HepG2 (cell line): ENCODE data around the gene LINC00237.

Source experiments
- BRD4 ChIP-seq: sonication (generic); formaldehyde crosslinking; IDR thresholded peaks from 2 replicates; pipeline ENCODE4 v1.4.0; 2020; ENCODE audit warnings: missing genetic modification reagents
- CHD2 ChIP-seq: IDR thresholded peaks from 2 replicates; pipeline ENCODE4 v1.6.1; 2011; ENCODE audit warnings: low read depth, low read length, improper control_type of control experiment
- GABPA ChIP-seq, 2 experiments: IDR thresholded peaks; 2 replicates each; pipeline ENCODE4 v1.6.1; 2011 to 2016; ENCODE audit warnings: low read depth in 2 of 2, low read length in 1 of 2, missing biosample characterization in 1 of 2, missing genetic modification characterization in 1 of 2
- MLLT10 ChIP-seq: sonication (generic); formaldehyde crosslinking; IDR thresholded peaks from 2 replicates; pipeline ENCODE4 v1.4.0; 2020; ENCODE audit warnings: missing genetic modification reagents
- POLR2A ChIP-seq, 2 experiments: IDR thresholded peaks; 2 replicates each; pipeline ENCODE4 v1.6.1; 2011; ENCODE audit warnings: low read depth in 2 of 2, low read length in 2 of 2, mild to moderate bottlenecking in 1 of 2, moderate library complexity in 1 of 2; ENCODE audit not compliant: insufficient read depth in 1 of 2
- ZMAT5 ChIP-seq: sonication (generic); formaldehyde crosslinking; IDR thresholded peaks from 2 replicates; pipeline ENCODE4 v1.5.0; 2020; ENCODE audit warnings: mild to moderate bottlenecking, low read depth, missing genetic modification reagents, borderline replicate concordance
- ZNF362 ChIP-seq: sonication (generic); formaldehyde crosslinking; IDR thresholded peaks from 2 replicates; pipeline ENCODE4 v1.4.0; 2020; ENCODE audit warnings: missing genetic modification reagents, mild to moderate bottlenecking, borderline replicate concordance
- ZNF441 ChIP-seq: sonication (generic); formaldehyde crosslinking; IDR thresholded peaks from 2 replicates; pipeline ENCODE4 v1.7.0; 2021; ENCODE audit warnings: missing genetic modification reagents, borderline replicate concordance

- TF ChIP-seq CHD2 (no peak), BRD4 (CRISPR knock-in tag) (no peak), POLR2A (IDR thresholded peaks at IDR 0.05; ENCODE audit: insufficient read depth in 1 of 2, low read depth in 2 of 2, low read length in 2 of 2) (no peak), GABPA (IDR thresholded peaks at IDR 0.05; ENCODE audit: low read depth, low read length) (no peak), GABPA (CRISPR knock-in tag; IDR thresholded peaks at IDR 0.05; ENCODE audit: low read depth) (no peak), MLLT10 (CRISPR knock-in tag) (no peak), ZNF362 (CRISPR knock-in tag) (no peak), ZNF441 (CRISPR knock-in tag) (no peak), ZMAT5 (CRISPR knock-in tag) (no peak)
Measured at GRCh38 chr20:21046413-21047070, 59.6 kb downstream of the LINC00237 start.
